ENCODE results near the gene COBLL1.
"Not testable (repeated sequence)": the region's sequence is repeated elsewhere in the genome, so short reads cannot be mapped to it uniquely, and the experiment has no call there.

Gene COBLL1

GRCh38 chr2:164766216-164766953, 75.2 kb downstream of the COBLL1 start:
- H3K4me3 ChIP-seq (ENCODE audit: low read length), result no peak overlapping the region
- H3K36me3 ChIP-seq (ENCODE audit: control insufficient read depth, insufficient read depth, low read length), result no peaks in the 10 kb centered on the region
- H3K27me3 ChIP-seq (ENCODE audit: control insufficient read depth, insufficient read depth, low read length), result no peaks in the 10 kb centered on the region
- no peak overlapping the region for H3K9ac ChIP-seq (ENCODE audit: low read length)
- H3K4me1 ChIP-seq (ENCODE audit: control insufficient read depth, insufficient read depth, low read length), result no peaks in the 10 kb centered on the region
- H3K27ac ChIP-seq (ENCODE audit: low read depth, low read length), result no peak overlapping the region

GRCh38 chr2:164764996-164765395, 76.6 kb downstream of the COBLL1 start:
- H3K9ac ChIP-seq (ENCODE audit: low read length), result no peak overlapping the region
- H3K36me3 ChIP-seq (ENCODE audit: control insufficient read depth, insufficient read depth, low read length), result no peaks in the 10 kb centered on the region
- no peaks in the 10 kb centered on the region for H3K27me3 ChIP-seq (ENCODE audit: control insufficient read depth, insufficient read depth, low read length)
- no peak overlapping the region for H3K27ac ChIP-seq (ENCODE audit: low read depth, low read length)
- H3K4me1 ChIP-seq (ENCODE audit: control insufficient read depth, insufficient read depth, low read length), result no peaks in the 10 kb centered on the region
- no peak overlapping the region for H3K4me3 ChIP-seq (ENCODE audit: low read length)

- no peaks in the 10 kb centered on the region for H3K36me3 ChIP-seq (ENCODE audit: control insufficient read depth, insufficient read depth, low read length)
- no peaks in the 10 kb centered on the region for H3K4me1 ChIP-seq (ENCODE audit: control insufficient read depth, insufficient read depth, low read length)
- no peak overlapping the region for H3K9ac ChIP-seq (ENCODE audit: low read length)
- H3K27me3 ChIP-seq (ENCODE audit: control insufficient read depth, insufficient read depth, low read length), result no peaks in the 10 kb centered on the region
- H3K27ac ChIP-seq (ENCODE audit: low read depth, low read length), result no peak overlapping the region
- no peak overlapping the region for H3K4me3 ChIP-seq (ENCODE audit: low read length)
Measured at GRCh38 chr2:164764474-164764873, 77.1 kb downstream of the COBLL1 start.

- H3K9ac ChIP-seq (ENCODE audit: low read length), result no peak overlapping the region
- no peak overlapping the region for H3K27ac ChIP-seq (ENCODE audit: low read depth, low read length)
- no peaks in the 10 kb centered on the region for H3K36me3 ChIP-seq (ENCODE audit: control insufficient read depth, insufficient read depth, low read length)
- H3K4me3 ChIP-seq (ENCODE audit: low read length), result no peak overlapping the region
- no peaks in the 10 kb centered on the region for H3K4me1 ChIP-seq (ENCODE audit: control insufficient read depth, insufficient read depth, low read length)
- H3K27me3 ChIP-seq (ENCODE audit: control insufficient read depth, insufficient read depth, low read length), result no peaks in the 10 kb centered on the region
Measured at GRCh38 chr2:164763431-164763830, 78.2 kb downstream of the COBLL1 start.

GRCh38 chr2:164761737-164762460, 79.7 kb downstream of the COBLL1 start:
- no peaks in the 10 kb centered on the region for H3K27me3 ChIP-seq (ENCODE audit: control insufficient read depth, insufficient read depth, low read length)
- no peak overlapping the region for H3K27ac ChIP-seq (ENCODE audit: low read depth, low read length)
- no peaks in the 10 kb centered on the region for H3K4me1 ChIP-seq (ENCODE audit: control insufficient read depth, insufficient read depth, low read length)
- no peak overlapping the region for H3K9ac ChIP-seq (ENCODE audit: low read length)
- no peak overlapping the region for H3K4me3 ChIP-seq (ENCODE audit: low read length)
- no peaks in the 10 kb centered on the region for H3K36me3 ChIP-seq (ENCODE audit: control insufficient read depth, insufficient read depth, low read length)

GRCh38 chr2:164761201-164761600, 80.4 kb downstream of the COBLL1 start:
- not testable (repeated sequence) for H3K36me3 ChIP-seq (ENCODE audit: control insufficient read depth, insufficient read depth, low read length); H3K27ac ChIP-seq (ENCODE audit: low read depth, low read length); H3K4me1 ChIP-seq (ENCODE audit: control insufficient read depth, insufficient read depth, low read length); H3K9ac ChIP-seq (ENCODE audit: low read length); H3K27me3 ChIP-seq (ENCODE audit: control insufficient read depth, insufficient read depth, low read length)
- peak overlapping the region; percentile 13 for H3K4me3 ChIP-seq (ENCODE audit: low read length)

GRCh38 chr2:164760179-164760578, 81.4 kb downstream of the COBLL1 start:
- H3K4me3 ChIP-seq (ENCODE audit: low read length), result no peak overlapping the region
- H3K27ac ChIP-seq (ENCODE audit: low read depth, low read length), result no peak overlapping the region
- H3K4me1 ChIP-seq (ENCODE audit: control insufficient read depth, insufficient read depth, low read length), result no peaks in the 10 kb centered on the region
- H3K9ac ChIP-seq (ENCODE audit: low read length), result no peak overlapping the region
- H3K36me3 ChIP-seq (ENCODE audit: control insufficient read depth, insufficient read depth, low read length), result no peaks in the 10 kb centered on the region
- no peaks in the 10 kb centered on the region for H3K27me3 ChIP-seq (ENCODE audit: control insufficient read depth, insufficient read depth, low read length)

GRCh38 chr2:164757934-164758695, 83.5 kb downstream of the COBLL1 start:
- Histone ChIP-seq H3K4me3 (ENCODE audit: low read length) (no peak overlapping the region), H3K9ac (ENCODE audit: low read length) (no peak overlapping the region), H3K4me1 (ENCODE audit: control insufficient read depth, insufficient read depth, low read length) (no peaks in the 10 kb centered on the region), H3K36me3 (ENCODE audit: control insufficient read depth, insufficient read depth, low read length) (no peaks in the 10 kb centered on the region), H3K27me3 (ENCODE audit: control insufficient read depth, insufficient read depth, low read length) (no peaks in the 10 kb centered on the region), H3K27ac (ENCODE audit: low read depth, low read length) (no peak overlapping the region)

- Histone ChIP-seq H3K27me3 (ENCODE audit: control insufficient read depth, insufficient read depth, low read length) (no peaks in the 10 kb centered on the region), H3K9ac (ENCODE audit: low read length) (no peak overlapping the region), H3K4me3 (ENCODE audit: low read length) (no peak overlapping the region), H3K36me3 (ENCODE audit: control insufficient read depth, insufficient read depth, low read length) (no peaks in the 10 kb centered on the region), H3K4me1 (ENCODE audit: control insufficient read depth, insufficient read depth, low read length) (no peaks in the 10 kb centered on the region), H3K27ac (ENCODE audit: low read depth, low read length) (no peak overlapping the region)
Measured at GRCh38 chr2:164756773-164757172, 84.8 kb downstream of the COBLL1 start.

- Histone ChIP-seq H3K4me3 (ENCODE audit: low read length) (no peak overlapping the region), H3K27ac (ENCODE audit: low read depth, low read length) (no peak overlapping the region), H3K4me1 (ENCODE audit: control insufficient read depth, insufficient read depth, low read length) (no peaks in the 10 kb centered on the region), H3K9ac (ENCODE audit: low read length) (no peak overlapping the region), H3K36me3 (ENCODE audit: control insufficient read depth, insufficient read depth, low read length) (no peaks in the 10 kb centered on the region), H3K27me3 (ENCODE audit: control insufficient read depth, insufficient read depth, low read length) (no peaks in the 10 kb centered on the region)
Measured at GRCh38 chr2:164755952-164756351, 85.7 kb downstream of the COBLL1 start.

GRCh38 chr2:164754157-164755093, 87.2 kb downstream of the COBLL1 start:
- Histone ChIP-seq H3K27me3 (ENCODE audit: control insufficient read depth, insufficient read depth, low read length) (no peaks in the 10 kb centered on the region), H3K27ac (ENCODE audit: low read depth, low read length) (no peak overlapping the region), H3K4me1 (ENCODE audit: control insufficient read depth, insufficient read depth, low read length) (no peaks in the 10 kb centered on the region), H3K4me3 (ENCODE audit: low read length) (no peak overlapping the region), H3K36me3 (ENCODE audit: control insufficient read depth, insufficient read depth, low read length) (no peaks in the 10 kb centered on the region), H3K9ac (ENCODE audit: low read length) (no peak overlapping the region)

GRCh38 chr2:164752956-164753355, 88.7 kb downstream of the COBLL1 start:
- Histone ChIP-seq H3K36me3 (ENCODE audit: control insufficient read depth, insufficient read depth, low read length) (no peaks in the 10 kb centered on the region), H3K4me3 (ENCODE audit: low read length) (no peak overlapping the region), H3K27ac (ENCODE audit: low read depth, low read length) (no peak overlapping the region), H3K9ac (ENCODE audit: low read length) (no peak overlapping the region), H3K4me1 (ENCODE audit: control insufficient read depth, insufficient read depth, low read length) (peaks cover 2% of the 10 kb centered on the region), H3K27me3 (ENCODE audit: control insufficient read depth, insufficient read depth, low read length) (no peaks in the 10 kb centered on the region)

Measured in rectal smooth muscle tissue (tissue), 1 donor.